GM21576 (cell line): ENCODE measurements around the gene RAPGEF4.

Experiments
- ATAC-seq: cut with Tn5 transposase; IDR thresholded peaks from one replicate; pipeline ENCODE4 v1.9.1; 2021; ENCODE audit warnings: mild to moderate bottlenecking, moderate library complexity; ENCODE audit not compliant: unreplicated experiment

The RAPGEF4 gene

DNA sequence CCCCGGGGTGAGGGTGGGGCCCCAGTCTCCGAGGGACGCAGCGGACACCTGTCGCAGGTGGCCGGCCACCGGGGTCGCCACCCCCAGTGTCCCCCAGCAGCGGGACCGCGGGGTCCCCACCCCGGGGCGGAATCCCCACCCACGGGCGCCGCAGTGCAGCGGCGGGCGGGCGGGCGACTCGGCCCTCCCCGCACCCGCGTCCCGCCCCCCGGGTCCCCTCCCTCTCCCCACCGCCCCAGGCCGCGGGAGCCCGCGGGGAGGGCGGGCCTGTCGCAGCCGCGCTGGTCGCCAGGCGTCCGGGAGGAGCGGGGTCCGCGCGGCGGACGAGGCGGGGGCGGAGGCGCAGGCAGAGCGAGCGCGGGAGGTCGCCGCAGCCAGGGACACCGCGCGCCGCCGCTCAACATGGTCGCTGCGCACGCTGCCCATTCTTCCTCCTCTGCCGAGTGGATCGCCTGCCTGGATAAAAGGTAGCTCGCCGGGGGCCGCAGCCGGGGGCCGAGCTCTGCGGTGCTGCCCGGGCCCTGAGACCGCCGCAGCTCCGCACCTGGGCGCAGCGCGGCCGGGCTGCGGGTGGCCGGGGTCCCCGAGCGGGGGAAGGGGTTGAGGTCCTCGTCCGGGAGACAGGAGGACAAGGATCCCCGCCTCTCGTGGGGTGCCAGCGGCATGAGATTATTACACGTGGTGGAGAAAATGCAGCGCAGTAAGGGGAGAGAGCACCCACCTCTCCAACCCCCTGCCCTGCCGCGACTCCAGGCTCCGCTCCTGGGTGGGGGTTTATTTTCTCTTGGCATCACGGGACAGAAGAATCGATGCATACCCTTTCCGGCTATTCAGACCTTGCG is at the start of gene RAPGEF4:
Gene RAPGEF4, plus strand, starts transcription at position 264 of the 842 bp plus-strand sequence. Its CDS starts 139 bp downstream, at position 403.
- ATAC-seq: no peak

DNA sequence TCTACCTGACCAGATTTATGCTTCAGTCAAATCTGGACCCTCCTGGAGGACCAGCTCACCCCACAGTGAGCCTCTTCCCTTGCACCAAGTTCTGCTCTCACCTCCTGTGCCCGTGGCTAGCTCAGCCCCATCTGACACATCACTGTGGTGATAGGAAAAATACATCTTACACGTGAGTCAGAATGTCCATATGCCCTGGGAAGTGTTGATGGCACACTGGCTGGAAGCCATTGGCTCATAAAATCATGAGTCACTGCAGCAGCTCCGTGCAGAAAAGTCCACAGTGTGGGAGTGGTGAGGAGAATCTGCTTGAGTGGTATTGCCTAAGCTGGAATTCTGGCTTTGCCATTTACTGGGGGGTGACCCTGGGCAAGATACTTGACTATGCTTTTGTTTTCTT is 42.6 kb upstream of the RAPGEF4 start:
- no peak for ATAC-seq

DNA sequence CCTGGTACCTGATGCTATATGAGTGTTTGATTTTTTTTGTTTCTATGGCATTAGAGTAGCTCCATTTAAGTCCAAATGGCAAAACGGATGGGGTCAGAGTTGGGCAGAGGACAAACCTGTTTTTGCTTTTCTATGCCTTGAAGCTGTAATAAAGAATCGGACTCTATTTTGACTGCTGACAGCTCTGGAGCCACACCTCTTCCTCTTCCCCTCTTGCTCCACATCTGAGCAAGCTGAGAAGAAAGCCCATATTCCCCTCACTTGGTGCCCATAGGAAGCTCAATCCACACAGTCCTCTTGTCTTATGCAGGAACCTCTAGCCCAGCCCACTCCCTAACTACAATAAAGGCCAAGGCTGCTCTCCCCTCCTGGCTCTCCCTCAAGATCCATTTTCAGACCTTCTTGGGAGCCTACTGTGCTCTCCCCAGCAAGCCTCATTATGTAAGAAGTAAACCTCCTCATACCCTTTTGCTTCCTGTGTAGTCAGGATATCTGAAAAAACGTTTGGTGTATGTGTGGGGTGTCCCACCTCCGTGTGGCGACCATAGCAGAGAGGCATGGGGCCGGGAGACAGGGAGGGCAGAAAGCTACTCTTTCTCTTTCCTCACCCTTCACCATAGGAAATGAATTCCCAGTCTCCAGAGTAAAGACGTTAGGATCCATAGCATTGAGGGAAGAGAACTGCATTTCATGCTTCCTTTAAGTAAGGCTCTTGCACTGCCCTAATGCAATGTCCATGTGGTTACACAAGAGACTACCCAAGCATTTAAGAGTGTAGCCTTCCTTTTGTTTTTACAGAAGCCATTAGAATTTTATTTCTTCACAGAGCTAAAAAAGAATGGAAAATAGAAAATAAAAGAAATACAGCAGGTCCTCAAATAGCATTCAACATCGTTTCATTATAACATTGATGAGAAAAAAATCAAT is 41.9 kb upstream of the RAPGEF4 start:
- ATAC-seq: no peak

DNA sequence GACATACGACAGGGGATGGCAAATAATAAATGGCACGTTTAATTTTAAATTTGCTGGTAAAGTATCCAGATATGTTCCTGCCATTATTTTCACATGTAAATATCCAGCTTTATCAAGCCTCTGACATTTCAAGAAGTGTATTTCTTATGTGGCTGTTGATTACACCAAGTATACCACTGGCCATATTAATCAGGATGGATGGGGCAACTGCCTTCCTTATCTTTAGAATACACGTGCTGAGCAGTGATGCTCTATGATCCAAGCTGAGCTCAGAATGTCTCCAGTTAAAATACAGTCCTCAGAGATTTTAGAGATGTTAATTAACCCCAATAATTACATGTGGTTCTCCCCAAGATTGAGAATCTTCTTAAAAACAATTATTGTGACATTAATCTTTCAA is 38.3 kb upstream of the RAPGEF4 start:
- ATAC-seq: no peak

DNA sequence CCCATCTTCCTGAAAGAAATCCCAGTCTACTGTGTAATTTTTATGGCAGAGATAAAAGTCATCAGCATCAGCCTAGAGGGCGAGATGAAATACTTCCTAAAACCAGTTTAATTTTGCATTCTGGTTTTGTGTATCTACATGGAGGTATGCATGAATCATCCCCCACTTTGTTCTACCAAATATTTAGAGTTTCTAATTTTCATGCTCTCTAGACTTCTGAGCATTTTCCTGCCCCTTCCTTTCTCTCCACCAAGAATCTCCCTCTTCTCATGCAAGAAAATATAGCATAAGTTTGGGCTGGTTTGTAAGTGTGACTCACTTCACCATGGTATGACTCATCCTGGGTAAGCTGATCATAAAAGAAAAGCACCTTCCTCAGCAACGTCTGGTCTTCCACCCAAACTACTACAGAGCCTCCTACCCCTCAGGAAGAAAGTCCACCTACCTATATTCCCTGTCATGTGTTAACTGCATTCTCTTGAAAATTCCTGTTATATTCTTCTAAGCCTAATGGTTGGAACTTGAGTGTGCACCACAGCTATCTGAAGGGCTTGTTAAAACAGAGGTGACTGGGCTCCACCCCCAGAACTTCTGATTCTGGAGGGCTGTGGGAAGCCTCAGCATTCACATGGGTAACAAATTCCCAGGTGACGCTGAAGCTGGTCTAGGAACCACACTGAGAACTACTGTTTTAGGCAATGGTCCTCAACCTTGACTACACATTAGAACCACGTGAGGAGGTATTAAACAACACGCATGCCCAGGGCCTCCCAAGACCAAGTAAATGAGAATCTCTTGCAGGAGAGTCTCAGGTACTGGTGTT is 37.4 kb upstream of the RAPGEF4 start:
- peak; percentile 90 for ATAC-seq

DNA sequence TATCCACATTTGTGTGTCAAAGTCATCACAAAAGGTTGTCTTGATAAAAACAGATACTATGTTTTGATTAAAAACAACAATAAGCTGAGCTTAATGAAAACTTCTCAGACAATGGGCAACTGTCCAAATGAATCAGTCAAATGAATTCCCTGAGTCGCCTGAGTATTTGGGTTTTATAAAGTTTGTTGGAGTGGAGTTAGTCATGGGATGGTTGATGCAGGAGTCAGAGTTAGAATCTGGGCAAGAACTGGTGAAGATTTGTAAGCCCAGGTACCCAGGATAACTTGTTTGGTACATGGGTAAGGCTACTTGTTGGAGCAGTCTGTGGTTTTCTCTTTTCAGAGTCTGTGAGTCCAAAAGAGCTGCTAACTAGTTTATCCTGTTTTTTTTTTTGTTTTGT is 34.4 kb upstream of the RAPGEF4 start:
- ATAC-seq: no peak

DNA sequence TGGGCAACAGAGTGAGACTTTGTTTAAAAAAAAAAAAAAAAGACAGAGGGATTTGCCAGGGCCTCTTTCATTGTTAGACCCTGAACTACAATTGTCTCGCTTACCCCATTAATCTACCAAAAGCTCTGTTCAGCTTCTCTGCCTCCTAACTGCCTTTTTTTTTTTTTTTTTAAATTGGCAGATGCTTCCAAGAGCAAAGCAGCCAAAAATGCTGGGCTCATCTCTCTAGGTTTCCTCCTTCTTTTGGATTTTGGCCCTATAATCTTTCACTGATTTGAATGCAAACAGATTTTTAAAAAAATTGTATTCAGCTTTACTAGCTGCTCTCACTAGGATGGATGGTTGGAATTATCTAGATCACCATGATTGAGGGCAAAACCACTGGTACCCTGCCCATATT is 33.2 kb upstream of the RAPGEF4 start:
- no peak for ATAC-seq

DNA sequence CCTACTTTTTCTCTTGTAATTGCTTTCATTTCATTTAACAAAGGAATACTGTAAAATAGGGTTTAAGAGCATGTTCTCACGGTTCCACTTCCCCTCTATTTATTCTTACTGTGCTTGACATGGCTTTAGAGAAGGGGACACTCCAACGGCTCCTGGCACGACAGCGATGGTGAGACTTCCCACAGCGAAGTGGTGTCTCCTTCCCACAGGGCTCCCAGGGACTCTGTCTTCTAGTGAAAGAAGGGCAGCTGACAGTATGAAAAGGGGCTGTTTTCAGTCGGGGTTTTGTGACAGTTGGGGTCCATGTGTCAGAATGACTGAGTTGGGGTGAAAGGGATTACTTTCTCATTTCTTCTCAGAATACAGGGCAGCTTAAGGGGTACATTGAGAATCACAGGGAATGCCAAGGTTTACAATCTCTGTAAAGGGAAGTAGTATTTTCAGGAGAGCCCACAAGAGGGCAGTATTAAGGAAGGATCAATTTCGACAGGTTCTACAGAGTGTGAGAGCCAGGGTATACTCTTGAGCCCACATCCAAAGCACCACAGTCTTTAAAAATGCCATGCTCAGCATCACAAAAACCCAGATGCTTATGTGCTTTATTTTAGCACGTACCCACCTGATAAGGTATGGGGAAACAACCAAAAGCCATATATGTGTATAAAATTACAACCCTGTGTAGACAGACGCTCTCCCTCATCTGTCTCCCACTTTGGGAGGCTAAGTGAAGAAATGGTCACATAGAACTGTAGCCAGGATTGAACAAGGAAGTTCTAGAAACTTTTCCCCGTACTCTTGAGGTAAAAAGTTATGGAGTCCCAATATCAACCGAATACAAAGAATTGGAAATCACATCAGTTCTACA is 31.3 kb upstream of the RAPGEF4 start:
- ATAC-seq: no peak

DNA sequence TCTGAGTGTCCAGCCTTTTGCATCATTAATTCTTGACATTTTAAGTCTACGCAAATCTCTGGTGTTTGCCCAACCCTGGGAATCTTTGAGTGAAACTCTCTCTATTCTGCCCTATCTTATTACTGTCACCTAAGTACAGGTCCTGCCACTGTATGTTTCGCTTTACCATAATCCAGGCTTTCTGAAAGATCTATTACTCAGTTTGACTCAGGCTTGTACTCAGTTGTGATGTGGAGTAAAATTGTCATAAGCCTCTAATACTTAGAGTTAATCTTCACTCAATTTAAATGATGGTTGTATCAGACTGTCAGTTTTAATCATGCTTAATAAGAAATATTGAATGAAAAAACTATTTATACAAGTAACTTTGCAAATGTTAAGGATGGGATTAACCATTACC is 30.3 kb upstream of the RAPGEF4 start:
- no peak for ATAC-seq

DNA sequence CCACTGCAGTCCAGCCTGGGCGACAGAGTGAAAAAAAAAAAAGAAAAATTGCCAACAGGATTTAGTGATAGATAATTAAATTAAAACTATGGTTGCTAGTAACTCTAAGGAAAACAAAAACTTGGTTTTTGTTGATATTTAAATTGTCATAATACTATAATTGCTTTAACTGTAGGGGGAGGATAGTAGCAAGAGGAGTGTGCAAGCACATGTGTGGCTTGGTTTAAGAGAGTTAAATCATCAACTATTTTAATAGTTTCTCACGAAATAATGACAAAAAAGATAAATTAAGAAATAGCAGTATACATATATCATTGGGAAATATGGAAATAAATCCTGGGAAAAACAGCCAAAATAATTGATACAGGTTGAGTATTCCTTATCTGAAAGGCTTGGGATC is 27.4 kb upstream of the RAPGEF4 start:
- ATAC-seq: no peak

DNA sequence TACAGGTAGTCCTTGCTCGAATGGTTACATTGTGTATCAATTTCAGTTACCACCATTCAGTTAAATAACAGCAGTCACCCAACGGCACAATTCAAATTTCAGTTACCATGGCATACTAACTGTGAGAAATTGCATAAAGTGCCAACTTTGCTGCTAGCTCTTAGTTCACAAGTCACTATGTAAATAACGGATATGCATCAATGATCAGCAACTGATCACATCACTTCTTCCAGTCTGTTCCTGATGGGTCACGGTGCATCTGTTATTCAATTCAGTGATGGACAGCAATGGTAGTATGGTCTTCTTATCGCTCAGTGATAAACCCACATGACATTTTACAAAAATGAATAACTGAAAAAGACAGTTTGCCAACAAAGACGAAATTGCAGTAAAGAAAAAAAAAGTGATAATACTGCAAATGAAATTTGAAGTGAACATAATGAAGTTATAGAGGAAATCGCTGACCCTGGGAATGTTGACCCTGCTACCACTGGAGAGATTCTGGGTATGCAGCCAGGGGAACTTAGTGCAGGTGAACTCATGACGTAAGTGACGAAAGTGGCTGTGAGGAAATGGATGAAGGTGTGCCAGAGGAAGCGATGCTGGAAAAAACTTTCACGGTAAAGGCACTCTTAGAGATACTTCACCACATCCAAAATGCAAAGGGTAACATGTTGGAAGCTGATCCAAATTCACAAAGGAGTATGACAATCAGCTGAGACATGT is 25.9 kb upstream of the RAPGEF4 start:
- no peak for ATAC-seq

DNA sequence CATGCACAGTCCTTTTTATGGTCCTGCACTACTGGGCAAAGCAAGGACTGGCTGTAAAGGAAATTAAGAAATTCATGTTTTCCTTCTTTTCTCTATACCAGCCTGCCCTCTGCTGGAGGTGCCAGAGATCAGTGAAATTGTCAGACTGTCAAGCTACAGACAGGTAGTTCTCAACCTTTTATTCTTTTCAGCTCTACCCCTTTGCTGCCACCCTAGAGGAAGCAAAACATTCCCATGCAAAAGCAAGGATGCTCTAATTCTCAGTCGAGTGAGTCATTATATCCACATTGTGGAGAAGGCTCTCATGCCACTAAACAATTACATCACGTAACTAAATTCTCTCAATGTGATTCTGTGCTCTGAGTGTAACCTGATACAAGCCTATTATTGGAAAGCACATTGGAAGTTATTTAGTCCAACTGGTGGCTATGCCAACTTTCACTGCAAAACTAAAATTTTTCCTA is 25.0 kb upstream of the RAPGEF4 start:
- ATAC-seq: no peak

DNA sequence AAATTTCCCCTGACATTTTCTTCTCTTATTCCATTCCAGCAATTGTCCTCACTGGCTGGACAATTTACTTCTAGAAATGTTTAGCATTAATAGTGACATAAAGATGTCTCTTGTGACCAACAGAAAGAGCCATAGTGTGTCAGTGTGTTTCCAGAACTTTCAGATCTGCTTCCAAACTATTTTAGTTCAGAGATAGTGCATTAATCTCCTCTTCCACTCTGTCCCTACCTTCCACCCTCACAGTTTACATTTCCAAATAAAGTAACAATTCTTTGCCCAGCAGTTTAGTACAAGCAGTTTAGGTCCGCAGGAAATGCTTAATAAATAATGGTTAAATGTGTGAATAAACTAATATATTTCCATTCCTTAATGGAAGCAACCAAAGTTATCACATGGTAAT is 24.5 kb upstream of the RAPGEF4 start:
- ATAC-seq: no peak

DNA sequence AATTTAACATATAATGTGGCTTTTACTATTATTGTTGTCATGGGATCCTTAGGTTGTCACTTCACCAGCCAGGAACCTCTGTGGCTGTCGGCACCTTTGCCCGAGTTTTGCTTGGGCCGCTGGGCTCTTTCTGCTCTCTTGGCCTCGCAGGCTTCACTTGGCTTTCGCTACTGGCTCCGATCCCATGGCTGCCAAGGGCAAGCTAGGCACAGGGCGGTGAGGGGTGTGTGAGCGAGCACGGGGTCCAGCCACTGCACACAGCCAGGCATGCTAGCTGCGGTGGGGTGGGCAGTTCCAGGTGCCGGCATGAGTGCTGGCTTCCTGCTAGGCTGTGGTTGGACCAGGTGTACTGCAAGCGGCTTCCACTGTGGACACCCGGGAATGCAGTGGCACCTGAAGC is 23.4 kb upstream of the RAPGEF4 start:
- ATAC-seq: no peak

DNA sequence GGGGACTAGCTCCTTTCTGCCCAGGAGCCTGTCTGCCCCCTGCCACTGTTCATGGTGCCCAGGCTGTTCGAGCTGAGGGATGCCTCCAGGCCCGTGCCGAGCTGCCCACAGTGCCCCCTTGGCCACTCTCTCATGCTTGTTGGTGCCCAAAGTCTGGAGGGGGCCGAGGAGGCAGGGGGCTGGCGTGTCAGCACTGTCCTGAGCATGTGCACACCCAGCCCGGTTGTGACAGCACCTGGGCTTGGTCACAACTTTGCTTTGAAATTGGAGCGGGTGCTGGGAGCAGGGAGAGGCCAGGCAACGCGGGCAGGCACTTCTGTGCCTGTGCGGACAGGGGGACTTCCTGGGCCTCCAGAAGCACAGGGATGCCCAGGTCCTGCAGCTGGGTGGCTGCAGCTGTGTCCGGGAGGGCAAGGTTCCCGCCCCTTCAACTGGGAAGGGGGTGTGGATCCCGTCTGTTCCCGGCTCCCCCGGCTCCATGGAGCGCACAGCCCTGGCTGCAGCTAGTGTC is 22.2 kb upstream of the RAPGEF4 start:
- ATAC-seq: no peak

DNA sequence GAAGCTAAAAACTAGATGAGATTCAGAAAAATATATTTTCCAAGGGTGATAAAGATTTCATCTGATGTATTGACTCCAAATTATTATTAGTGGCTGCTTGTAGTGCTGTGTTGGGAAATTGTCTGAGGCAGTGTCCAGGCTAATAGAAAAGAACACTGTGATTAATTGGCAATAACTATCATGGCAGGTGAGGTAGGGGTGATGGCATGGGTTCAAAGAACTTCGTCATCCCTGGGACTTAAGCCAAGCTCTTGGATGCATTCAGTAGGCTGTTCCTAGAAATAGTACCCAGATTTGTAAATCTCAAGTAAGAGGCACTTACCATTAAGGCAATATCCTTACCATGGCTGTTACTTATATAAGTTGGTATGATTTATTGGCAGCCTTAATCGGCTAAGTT is 13.2 kb upstream of the RAPGEF4 start:
- no peak for ATAC-seq

DNA sequence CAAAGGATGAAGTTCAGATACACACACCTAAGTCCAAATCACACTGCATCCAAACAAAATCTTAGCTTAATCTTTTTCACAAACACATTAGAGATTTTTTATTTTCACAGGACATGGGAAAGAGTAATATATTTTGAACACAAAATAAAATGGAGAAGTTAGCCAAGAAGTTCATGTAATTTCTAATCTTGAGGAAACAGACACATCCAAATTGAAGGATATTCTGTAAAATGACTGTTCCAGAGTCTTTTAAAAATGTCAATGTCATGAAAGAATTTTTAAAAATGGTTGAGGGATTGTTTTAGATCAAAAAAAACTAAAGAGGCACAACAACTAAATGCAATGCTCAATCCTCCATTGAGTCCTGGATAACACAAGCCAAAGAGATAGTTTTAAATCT is 12.4 kb upstream of the RAPGEF4 start:
- ATAC-seq: no peak

DNA sequence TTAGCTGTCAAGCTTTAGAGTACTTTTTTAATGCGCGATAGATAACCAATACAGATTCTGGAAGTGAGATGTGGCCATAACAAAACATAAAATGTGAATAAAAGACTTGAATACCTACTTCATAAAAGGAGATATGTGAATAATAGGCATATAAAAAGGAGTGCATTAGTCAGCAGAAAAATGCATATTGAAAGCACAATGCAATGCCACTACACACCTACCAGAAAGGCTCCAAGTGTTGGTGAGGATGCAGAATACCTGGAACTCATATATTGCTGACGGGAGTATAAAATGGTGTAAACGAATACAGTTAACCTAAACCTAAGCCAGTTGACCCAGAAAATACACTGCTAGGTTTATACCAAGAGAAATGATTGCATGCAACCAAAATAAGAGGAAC is 10.9 kb upstream of the RAPGEF4 start:
- no peak for ATAC-seq

DNA sequence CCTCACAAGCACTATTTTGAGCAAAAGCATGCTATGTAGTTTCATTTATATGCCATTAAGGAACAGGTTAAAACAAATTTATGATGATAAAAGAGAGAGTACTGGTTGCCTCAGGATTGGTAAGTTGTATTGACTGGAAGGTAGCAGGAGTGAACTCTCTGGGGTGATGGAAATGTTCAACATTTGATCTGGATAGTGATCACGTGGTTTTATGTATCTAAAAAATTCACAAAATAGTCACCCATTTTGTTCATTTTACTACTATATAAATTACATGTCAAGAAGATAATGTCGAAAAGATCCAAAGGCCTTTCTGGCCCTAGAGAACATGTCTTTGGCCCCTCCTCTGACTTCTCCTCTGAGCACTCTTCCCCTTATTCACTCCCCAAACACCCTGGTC is 10.4 kb upstream of the RAPGEF4 start:
- ATAC-seq: no peak
